GM12875 (cell line): ENCODE data around the gene UCK2.

Experiments used
- H3K4me3 ChIP-seq: one replicate; pipeline ENCODE4 v1.5.1; 2011; ENCODE audit warnings: low read depth, low read length, control low read depth
- TF ChIP-seq, protein P1 (sequence below): IDR thresholded peaks from 2 replicates; pipeline ENCODE4 v1.5.1; 2011; ENCODE audit warnings: low read depth, mild to moderate bottlenecking, control low read depth, inconsistent platforms, low read length, moderate library complexity, borderline replicate concordance; ENCODE audit not compliant: insufficient read depth

UCK2 gene

DNA sequence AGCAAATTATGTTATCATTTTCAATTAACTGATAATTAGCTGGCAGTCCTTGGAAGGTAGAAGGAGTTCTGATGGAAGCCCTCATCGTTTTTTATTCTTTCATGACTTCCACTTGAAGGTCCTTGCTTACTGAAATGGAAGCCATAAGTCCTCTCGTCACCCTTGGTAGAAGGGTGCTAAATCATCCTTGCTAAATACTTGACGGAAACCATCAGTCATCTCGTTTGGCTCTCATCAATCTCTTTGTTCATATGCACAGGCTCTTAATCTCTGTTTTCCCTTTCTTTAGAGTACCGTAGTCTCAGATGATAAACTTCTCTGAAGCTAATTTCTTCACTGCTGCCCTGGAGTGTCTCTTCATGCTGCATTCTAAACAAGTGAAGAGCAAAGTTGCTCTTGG is 34.5 kb downstream of the UCK2 start:
- no peak overlapping the region for H3K4me3 ChIP-seq

DNA sequence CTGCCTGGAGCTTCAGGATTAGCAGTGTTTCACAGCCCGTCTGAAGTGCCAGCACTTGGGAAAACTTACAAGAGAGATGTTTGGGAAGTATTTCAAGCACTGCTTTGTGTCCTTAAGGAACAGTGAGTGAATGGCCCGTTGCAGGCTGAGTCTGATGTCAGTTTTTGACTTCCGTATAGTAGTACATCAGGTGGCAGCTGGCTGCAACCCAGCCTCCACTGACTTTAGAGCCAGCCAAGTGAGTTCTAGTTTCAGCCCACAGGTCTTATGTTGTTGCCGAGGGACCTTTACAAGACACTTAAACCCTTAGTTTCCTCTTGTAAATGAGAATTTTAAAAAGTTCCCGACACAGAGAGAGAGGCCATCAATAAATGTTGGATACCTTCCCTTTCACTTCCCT is 35.0 kb downstream of the UCK2 start:
- TF ChIP-seq, protein P1, sequence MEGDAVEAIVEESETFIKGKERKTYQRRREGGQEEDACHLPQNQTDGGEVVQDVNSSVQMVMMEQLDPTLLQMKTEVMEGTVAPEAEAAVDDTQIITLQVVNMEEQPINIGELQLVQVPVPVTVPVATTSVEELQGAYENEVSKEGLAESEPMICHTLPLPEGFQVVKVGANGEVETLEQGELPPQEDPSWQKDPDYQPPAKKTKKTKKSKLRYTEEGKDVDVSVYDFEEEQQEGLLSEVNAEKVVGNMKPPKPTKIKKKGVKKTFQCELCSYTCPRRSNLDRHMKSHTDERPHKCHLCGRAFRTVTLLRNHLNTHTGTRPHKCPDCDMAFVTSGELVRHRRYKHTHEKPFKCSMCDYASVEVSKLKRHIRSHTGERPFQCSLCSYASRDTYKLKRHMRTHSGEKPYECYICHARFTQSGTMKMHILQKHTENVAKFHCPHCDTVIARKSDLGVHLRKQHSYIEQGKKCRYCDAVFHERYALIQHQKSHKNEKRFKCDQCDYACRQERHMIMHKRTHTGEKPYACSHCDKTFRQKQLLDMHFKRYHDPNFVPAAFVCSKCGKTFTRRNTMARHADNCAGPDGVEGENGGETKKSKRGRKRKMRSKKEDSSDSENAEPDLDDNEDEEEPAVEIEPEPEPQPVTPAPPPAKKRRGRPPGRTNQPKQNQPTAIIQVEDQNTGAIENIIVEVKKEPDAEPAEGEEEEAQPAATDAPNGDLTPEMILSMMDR: no peak
- no peak overlapping the region for H3K4me3 ChIP-seq

More for the DNA sequence above, 34.5 kb downstream of the UCK2 start:
- TF ChIP-seq, protein P1: no peak

DNA sequence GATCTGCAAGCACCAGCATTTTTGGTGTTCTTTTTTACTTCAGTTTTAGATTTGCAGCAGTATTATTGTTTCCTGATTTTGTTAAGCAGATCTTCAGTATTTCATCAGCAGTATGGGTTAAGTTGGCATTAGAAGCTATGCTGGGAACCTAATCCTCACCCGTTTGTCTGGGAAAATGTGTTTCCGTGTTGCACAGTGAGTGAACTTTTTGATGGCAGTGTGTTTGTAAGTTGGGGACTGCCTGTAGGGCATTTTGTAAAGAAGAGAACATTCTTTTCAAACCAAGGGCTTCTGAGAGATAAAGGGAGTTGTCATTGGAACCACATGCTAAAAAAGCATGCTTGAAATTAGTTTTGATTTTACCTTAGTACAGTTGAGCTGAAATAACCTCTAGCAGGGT is 35.9 kb downstream of the UCK2 start:
- TF ChIP-seq, protein P1: no peak
- H3K4me3 ChIP-seq: no peak overlapping the region

DNA sequence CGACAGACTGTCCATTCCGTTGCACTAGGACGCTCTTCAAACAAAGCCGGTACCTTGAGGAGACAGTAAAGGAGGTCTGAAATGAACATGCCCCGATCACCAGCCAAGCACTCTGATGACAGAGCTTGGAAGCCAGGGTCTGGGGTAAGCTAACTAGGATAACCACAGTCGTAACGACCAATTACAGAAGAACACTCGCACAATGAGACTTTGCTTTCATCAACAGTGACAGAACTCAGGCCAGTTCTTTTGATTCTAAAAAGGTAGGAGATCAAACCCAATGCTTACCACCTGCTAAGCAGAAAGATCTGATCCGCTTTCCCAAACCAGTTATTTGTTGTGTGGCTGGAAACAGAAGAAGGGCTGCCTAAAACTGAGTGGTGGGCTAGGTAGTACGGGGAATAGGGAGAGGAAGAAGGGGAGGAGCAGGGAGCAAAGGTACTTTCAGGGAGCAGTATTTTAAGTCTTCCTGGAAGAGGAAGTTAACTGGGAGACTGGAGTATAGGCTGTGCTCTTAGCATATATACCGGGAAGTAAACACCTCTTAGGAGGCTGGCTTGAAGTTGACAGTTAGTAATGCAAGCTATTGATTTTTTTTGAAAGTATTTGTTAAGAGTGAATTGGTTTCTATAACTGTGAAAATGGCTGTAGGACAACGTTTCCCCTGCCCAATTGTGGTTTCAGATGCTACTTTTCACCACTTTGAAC is 38.4 kb downstream of the UCK2 start:
- TF ChIP-seq, protein P1: no peak

DNA sequence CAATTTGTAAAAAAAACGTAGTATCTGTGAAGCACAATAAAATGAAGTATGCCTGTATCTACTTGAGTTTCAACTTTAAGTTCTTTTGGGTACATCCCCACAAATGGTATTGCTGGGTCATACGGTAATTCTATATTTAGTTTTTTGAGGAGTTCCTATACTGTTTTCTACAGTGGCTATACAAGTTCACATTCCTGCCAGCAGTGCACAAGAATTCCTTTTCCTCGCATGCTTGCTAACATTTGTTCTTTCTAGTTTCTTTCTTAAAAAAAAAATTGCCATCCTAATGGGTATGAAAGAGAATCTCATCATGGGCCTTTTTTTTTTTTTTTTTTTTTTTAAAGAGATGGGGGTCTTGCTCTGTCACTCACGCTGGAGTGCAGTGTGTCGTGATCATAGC is 41.9 kb downstream of the UCK2 start:
- TF ChIP-seq, protein P1: no peak

More for the DNA sequence above, 38.4 kb downstream of the UCK2 start:
- H3K4me3 ChIP-seq: no peak overlapping the region

DNA sequence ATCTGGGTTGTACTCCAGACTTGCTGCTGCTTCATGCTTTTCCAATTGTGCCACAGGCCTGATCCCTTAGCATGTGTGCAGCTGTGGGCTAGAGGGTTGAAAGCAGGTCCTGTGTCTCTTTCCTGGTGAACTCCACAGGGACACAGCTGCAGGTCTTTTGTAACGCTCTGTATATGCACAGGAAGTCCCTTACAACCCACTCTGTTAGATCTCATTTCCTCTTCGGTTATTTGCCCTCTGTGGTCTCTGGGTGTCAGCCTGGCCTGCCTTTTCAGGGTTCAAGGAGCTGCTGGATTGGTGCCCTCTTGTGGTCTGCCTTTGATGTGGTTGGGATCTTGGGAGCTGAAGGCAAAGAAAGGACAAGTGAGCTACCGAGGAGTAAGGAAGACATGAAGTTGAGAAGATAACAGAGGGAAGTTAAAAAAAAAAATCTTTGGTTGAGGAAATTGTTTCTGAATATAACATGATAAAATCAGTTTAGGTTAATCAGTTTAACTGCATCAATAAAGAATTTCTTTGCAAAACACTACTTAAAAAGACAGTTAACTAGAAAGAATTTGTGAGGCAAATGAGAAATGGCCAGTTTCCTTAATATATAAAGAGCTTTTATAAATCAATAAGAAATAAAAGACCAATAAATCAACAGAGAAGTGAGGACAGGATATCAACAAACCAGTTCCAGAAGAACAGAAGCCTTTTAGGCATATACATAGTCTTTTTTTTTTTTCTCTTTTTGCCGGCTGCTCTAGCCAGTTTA is 44.1 kb downstream of the UCK2 start:
- no peak overlapping the region for H3K4me3 ChIP-seq
- TF ChIP-seq, protein P1: peak; percentile 35; the same call in 1 of the 2 replicates

More for the DNA sequence above, 41.9 kb downstream of the UCK2 start:
- no peak overlapping the region for H3K4me3 ChIP-seq
